Caki2 (cell line): Measurements from ENCODE around the gene CARMIL3. TPM values are rescaled to one million over a fixed set of nuclear protein-coding genes. Genes with fewer than 3 reads are reported as not detected.

ENCODE experiments used
- DNase-seq: peaks from one replicate; pipeline ENCODE4 v3.0.0-alpha.2; 2015; ENCODE audit warnings: low read depth
- in situ Hi-C: cut with HindIII; loops from 2 replicates; pipeline ENCODE4 v1.10.0; 2016; ENCODE audit warnings: low sequenced_read_pairs, low pct_unique_long_range_greater_than_20kb, mixed read lengths
- total RNA-seq: library from RNA; depleted of rRNA; stranded (reverse); fragments of >200 nt; shearing (Covaris generic); gene quantifications from 2 replicates; pipeline ENCODE4 v1.2.3, GENCODE V29; 2014; ENCODE audit warnings: low replicate concordance

Gene CARMIL3
- total RNA-seq, 1 experiment from 2014 or later, result not detected

DNA sequence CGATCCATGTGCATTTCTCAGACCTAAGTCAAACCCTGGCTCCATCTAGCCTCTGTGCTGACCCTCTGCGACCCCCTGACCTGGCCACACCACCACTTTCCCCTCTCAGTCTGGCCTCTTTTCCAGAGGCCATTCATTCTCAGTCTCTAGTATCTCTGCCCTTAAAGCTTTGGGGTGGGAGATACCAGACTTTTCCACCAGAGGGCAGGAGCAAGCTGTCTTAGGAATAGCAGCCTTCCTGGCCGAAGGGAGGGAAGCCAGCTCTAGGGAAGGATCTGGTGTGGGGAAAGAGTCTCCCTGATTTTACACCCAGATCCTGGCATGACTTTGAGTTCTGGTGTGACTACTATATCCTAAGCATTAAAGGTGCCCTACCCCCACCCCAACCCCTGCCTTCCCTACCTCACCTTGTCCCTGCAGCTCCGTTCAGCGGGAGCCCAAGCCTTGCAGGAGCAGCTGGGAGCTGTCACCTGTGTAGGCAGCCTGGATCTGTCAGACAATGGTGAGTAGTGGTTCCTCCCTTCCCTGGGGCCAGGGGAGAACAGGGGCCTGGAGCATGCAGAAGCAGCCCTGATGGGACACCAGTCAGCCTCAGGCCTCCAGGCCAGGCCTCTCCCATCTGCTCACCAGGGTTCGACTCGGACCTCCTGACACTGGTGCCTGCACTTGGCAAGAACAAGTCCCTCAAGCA is 6.6 kb downstream of the CARMIL3 start:
- in situ Hi-C loops, result no loop called here
- peak; percentile 63 for DNase-seq

DNA sequence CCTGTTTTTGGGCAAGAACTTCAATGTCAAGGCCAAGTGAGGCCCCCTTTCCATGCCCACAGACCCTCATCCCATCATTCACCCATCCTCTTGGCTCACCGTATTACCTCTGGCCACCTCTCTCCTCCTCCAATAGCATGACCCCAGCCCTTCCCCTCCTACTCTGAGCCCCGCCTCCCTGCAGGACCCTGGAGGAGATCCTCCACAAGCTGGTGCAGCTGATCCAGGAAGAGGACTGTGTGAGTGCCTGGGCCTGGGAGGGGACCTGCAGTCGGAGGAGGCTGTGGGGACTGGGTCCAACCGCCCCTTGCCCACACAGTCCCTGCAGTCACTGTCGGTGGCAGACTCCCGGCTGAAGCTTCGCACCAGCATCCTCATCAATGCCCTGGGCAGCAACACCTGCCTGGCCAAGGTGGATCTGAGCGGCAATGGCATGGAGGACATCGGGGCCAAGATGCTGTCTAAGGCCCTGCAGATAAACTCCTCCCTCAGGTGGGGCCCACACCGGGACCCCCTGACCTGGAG is 7.2 kb downstream of the CARMIL3 start:
- no peak for DNase-seq
- in situ Hi-C loops, result no loop called here

- no peak for DNase-seq
- in situ Hi-C loops, result no loop called here
Measured at GRCh38 chr14:24059841-24060388, 8.1 kb downstream of the CARMIL3 start.

GRCh38 chr14:24060443-24060842 is 8.6 kb downstream of the CARMIL3 start:
- in situ Hi-C loops, result no loop called here
- no peak for DNase-seq

- no peak for DNase-seq
- in situ Hi-C loops, result no loop called here
Measured at GRCh38 chr14:24060984-24061913, 9.4 kb downstream of the CARMIL3 start.

DNA sequence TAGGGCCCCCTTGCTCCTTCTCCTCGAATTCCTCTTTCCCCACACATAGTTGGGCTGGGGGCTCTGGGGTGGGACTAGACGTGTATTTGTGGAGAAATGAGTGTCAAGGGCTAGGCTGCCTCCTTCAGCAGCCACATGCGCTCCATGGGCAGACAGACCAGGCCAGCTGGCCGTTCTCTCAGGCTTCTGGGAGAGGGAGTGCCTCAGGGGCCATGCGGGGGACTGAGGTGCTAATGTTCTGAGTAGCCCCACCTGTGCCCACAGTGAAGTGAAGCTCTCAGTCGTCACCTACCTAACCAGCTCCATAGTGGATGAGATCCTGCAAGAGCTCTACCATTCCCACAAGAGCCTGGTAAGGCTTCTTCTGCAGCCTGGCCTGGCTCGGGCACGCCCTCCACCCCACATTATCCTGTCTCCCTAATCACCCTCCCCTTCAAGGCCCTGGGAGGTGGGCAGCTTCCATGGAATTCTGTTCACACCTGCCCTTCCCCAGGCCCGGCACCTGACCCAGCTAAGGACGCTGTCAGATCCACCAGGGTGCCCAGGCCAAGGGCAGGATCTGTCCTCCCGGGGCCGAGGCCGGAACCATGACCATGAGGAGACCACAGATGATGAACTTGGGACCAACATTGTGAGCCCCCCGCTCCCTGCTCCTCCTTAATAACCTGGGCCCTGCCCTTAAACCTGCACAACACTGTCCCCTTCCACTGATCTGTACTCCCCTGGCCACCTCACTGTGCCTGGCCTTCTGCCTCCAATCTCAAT is 10.6 kb downstream of the CARMIL3 start:
- in situ Hi-C loops, result no loop called here
- DNase-seq, result no peak

- in situ Hi-C loops, result no loop called here
- no peak for DNase-seq
Measured at GRCh38 chr14:24063263-24063836, 11.5 kb downstream of the CARMIL3 start.

- no peak for DNase-seq
- in situ Hi-C loops, result no loop called here
Measured at GRCh38 chr14:24064091-24064795, 12.4 kb downstream of the CARMIL3 start.

DNA sequence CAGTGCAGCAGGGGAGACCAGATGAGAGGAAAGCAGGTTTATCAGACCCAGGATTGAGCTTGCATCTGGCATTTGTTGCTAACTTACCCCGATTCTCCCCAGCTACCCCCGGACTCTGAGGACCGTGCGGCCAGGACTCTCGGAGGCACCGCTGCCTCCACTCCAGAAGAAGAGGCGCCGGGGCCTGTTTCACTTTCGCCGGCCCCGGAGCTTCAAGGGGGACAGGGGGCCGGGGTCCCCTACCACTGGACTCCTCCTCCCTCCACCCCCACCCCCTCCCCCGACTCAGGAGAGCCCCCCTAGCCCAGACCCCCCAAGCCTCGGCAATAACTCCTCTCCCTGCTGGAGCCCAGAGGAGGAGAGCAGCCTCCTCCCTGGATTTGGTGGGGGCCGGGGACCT is 13.0 kb downstream of the CARMIL3 start:
- DNase-seq, result no peak
- in situ Hi-C loops, result no loop called here

DNA sequence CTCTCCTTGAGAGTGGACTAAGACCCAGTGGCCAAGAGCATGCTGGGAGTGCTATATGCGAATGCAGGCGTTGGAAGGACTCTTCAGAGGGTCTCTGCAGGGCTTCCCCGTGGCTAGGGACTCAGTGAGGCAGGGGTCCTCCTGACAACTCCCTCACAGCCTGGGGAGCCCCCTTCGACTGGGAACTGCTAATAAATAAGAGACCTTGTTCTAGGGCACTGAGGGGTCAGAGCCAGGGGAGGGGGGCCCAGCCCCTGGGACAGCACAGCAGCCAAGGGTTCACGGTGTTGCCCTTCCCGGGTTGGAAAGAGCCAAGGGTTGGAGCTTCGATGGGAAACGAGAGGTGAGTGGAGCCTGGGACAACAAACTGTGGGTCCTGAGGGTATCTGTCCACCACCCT is 13.6 kb downstream of the CARMIL3 start:
- in situ Hi-C loops, result no loop called here
- no peak for DNase-seq

DNA sequence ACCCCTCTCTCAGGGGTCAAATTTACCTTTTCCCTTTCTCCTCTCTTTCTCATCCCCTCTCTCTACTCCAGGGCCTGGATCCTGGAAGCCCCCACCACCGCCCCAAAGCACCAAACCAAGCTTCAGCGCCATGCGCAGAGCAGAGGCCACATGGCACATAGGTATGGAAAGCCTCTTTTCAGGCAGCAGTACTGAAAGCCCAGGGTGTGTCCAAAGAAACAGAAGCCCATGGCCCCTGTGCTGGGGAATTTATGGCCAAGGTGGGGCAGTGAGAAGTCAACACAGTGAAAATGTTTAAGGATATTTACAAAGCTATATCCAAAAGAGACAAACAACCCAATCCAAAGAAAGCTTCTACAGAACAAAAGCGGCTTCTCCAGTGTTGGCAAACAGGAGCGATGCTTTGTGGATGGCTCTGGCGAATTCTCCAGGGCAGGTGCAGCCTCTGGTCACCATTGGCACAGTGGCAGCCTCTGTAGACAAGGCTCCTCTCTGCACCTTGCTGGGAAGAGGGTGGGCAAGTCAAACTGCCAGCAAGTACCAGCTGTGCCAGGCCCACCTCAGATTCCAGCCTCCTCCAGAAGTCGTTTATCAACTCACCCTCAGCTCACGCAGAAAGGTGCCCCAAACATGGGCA is 14.8 kb downstream of the CARMIL3 start:
- in situ Hi-C loops, result no loop called here
- no peak for DNase-seq

GRCh38 chr14:24067133-24068082 is 15.6 kb downstream of the CARMIL3 start:
- in situ Hi-C loops, result no loop called here
- no peak for DNase-seq

- no peak for DNase-seq
- in situ Hi-C loops, result no loop called here
Measured at GRCh38 chr14:24068711-24069410, 17.1 kb downstream of the CARMIL3 start.

DNA sequence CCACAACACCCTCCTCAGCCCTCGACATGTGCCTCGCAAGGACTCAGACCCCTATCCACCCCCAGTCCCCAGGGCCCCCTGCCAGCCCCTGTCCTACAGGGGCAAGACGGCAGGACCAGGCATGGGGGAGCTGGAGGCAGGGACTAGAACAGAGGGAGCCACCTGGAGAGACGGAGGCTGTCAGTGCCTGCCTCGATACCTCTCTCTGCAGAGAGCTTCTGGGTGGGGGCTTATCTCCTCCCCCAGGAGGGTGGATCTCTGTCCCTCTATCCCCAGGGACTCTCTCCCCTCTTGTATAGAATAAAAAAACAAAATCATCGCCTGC is 17.6 kb downstream of the CARMIL3 start:
- in situ Hi-C loops, result no loop called here
- DNase-seq, result no peak

- in situ Hi-C loops, result no loop called here
- DNase-seq, result no peak
Measured at GRCh38 chr14:24070285-24071143, 18.7 kb downstream of the CARMIL3 start.
